A549 (cell line): ENCODE measurements around the gene SLC6A20.

ENCODE experiments used
- POLR2A ChIP-seq: IDR thresholded peaks from 2 replicates; pipeline ENCODE4 v1.6.1; 2012; ENCODE audit warnings: mild to moderate bottlenecking, low read length
- SMC3 ChIP-seq: fragments of >200 bp; sonication (Bioruptor Twin); formaldehyde crosslinking; IDR thresholded peaks from 3 replicates; pipeline ENCODE4 v1.6.1; 2018; ENCODE audit warnings: inconsistent platforms
- SREBF2 ChIP-seq: fragments of 450-650 bp; IDR thresholded peaks from 2 replicates; pipeline ENCODE4 v1.6.1; 2014; ENCODE audit warnings: mild to moderate bottlenecking, moderate library complexity
- ZSCAN20 ChIP-seq: fragments of 250-450 bp; sonication (Bioruptor Pico); IDR thresholded peaks from 2 replicates; pipeline ENCODE4 v1.8.0; 2022; ENCODE audit warnings: mild to moderate bottlenecking, moderate library complexity

GRCh38 chr3:45760878-45761711 lies 35.2 kb downstream of the SLC6A20 start:
- TF ChIP-seq ZSCAN20 (no peak), SREBF2 (no peak), POLR2A (no peak), SMC3 (peak; percentile 81)
